HEK293 (cell line): Measurements from ENCODE around the gene KCNE4.

Experiments used
- CTCF ChIA-PET: fragments of 350-600 bp; formaldehyde crosslinking; extraction: SDS; loops from one replicate; lab custom pipeline; 2021; ENCODE audit warnings: antibody characterized with exemption; lab: Yijun Ruan, JAX
- POLR2A ChIA-PET: fragments of 300-600 bp; formaldehyde crosslinking; extraction: SDS; loops from one replicate; lab custom pipeline; 2020; ENCODE audit warnings: antibody characterized with exemption, inconsistent platforms; lab: Yijun Ruan, JAX
- H3K27ac ChIP-seq: fragments of 200-500 bp; sonication (Bioruptor generic); 2 replicates; pipeline ENCODE4 v1.5.1; 2014; ENCODE audit warnings: low read depth, low read length, control low read depth, inconsistent platforms; ENCODE audit errors: extremely low read depth
- H3K36me3 ChIP-seq, 2 experiments: fragments of 200-500 bp in 1 of 2; sonication (Bioruptor generic) in 1 of 2; 1 replicate in 1 of 2; 2 replicates in 1 of 2; pipeline ENCODE4 v1.5.1; 2014 to 2017; ENCODE audit warnings: inconsistent platforms in 2 of 2, low read length in 2 of 2; ENCODE audit not compliant: control insufficient read depth in 2 of 2, insufficient read depth in 1 of 2
- H3K4me1 ChIP-seq: fragments of 200-500 bp; sonication (Bioruptor generic); 2 replicates; pipeline ENCODE4 v1.5.1; 2014; ENCODE audit warnings: mild to moderate bottlenecking, low read length, inconsistent platforms; ENCODE audit not compliant: control insufficient read depth, insufficient read depth
- H3K4me3 ChIP-seq: 2 replicates; pipeline ENCODE4 v1.5.1; 2011; ENCODE audit warnings: low read depth, mild to moderate bottlenecking, control low read depth, low read length, moderate library complexity
- H3K9me3 ChIP-seq: fragments of 200-500 bp; sonication (Bioruptor generic); 2 replicates; pipeline ENCODE4 v1.5.1; 2014; ENCODE audit warnings: low read depth, low read length, inconsistent platforms; ENCODE audit not compliant: control insufficient read depth, insufficient read depth
- AEBP2 ChIP-seq: fragments of 450-650 bp; formaldehyde crosslinking; IDR thresholded peaks from 2 replicates; pipeline ENCODE4 v1.5.1; 2016; ENCODE audit warnings: missing biosample characterization, missing genetic modification characterization, borderline replicate concordance
- FEZF1 ChIP-seq: fragments of 450-650 bp; formaldehyde crosslinking; IDR thresholded peaks from 2 replicates; pipeline ENCODE4 v1.5.1; 2016; ENCODE audit warnings: missing biosample characterization, missing genetic modification characterization
- GLIS1 ChIP-seq: fragments of 450-650 bp; formaldehyde crosslinking; IDR thresholded peaks from 2 replicates; pipeline ENCODE4 v1.5.1; 2016; ENCODE audit warnings: missing biosample characterization, missing genetic modification characterization
- PRDM2 ChIP-seq: fragments of 450-650 bp; formaldehyde crosslinking; IDR thresholded peaks from 2 replicates; pipeline ENCODE4 v1.5.1; 2016; ENCODE audit warnings: missing biosample characterization, missing genetic modification characterization, borderline replicate concordance
- ZBTB11 ChIP-seq: fragments of 450-650 bp; formaldehyde crosslinking; conservative IDR thresholded peaks from 2 replicates; pipeline ENCODE4 v1.5.1; 2016; ENCODE audit warnings: low read depth, missing biosample characterization, missing genetic modification characterization
- ZEB2 ChIP-seq: fragments of 450-650 bp; formaldehyde crosslinking; IDR thresholded peaks from 2 replicates; pipeline ENCODE4 v1.5.1; 2016; ENCODE audit warnings: missing biosample characterization, missing genetic modification characterization
- ZNF133 ChIP-seq: fragments of 450-650 bp; formaldehyde crosslinking; IDR thresholded peaks from 2 replicates; pipeline ENCODE4 v1.5.1; 2016; ENCODE audit warnings: missing biosample characterization, missing genetic modification characterization
- ZNF148 ChIP-seq: fragments of 450-650 bp; formaldehyde crosslinking; IDR thresholded peaks from 2 replicates; pipeline ENCODE4 v1.5.0; 2017; ENCODE audit warnings: missing biosample characterization, missing genetic modification characterization, borderline replicate concordance
- ZNF2 ChIP-seq: fragments of 450-650 bp; formaldehyde crosslinking; IDR thresholded peaks from 2 replicates; pipeline ENCODE4 v1.5.1; 2016; ENCODE audit warnings: missing biosample characterization, missing genetic modification characterization
- ZNF239 ChIP-seq: fragments of 450-650 bp; formaldehyde crosslinking; IDR thresholded peaks from 2 replicates; pipeline ENCODE4 v1.5.1; 2016; ENCODE audit warnings: missing biosample characterization, missing genetic modification characterization
- ZNF266 ChIP-seq: fragments of 450-650 bp; formaldehyde crosslinking; IDR thresholded peaks from 2 replicates; pipeline ENCODE4 v1.5.1; 2016; ENCODE audit warnings: missing biosample characterization, missing genetic modification characterization, low read depth
- ZNF280D ChIP-seq: fragments of 450-650 bp; formaldehyde crosslinking; IDR thresholded peaks from 2 replicates; pipeline ENCODE4 v1.5.1; 2016; ENCODE audit warnings: missing biosample characterization, missing genetic modification characterization
- ZNF404 ChIP-seq: fragments of 450-650 bp; formaldehyde crosslinking; IDR thresholded peaks from 2 replicates; pipeline ENCODE4 v1.5.1; 2017; ENCODE audit warnings: missing biosample characterization, missing genetic modification characterization
- ZNF423 ChIP-seq: fragments of 450-650 bp; formaldehyde crosslinking; IDR thresholded peaks from 2 replicates; pipeline ENCODE4 v1.5.1; 2016; ENCODE audit warnings: missing biosample characterization, missing genetic modification characterization
- ZNF549 ChIP-seq: fragments of 450-650 bp; IDR thresholded peaks from 2 replicates; pipeline ENCODE4 v1.5.1; 2018; ENCODE audit warnings: missing biosample characterization, missing genetic modification characterization, mild to moderate bottlenecking, inconsistent platforms, moderate library complexity
- ZNF585B ChIP-seq: fragments of 450-650 bp; formaldehyde crosslinking; IDR thresholded peaks from 2 replicates; pipeline ENCODE4 v1.5.1; 2016; ENCODE audit warnings: missing biosample characterization, missing genetic modification characterization
- ZNF777 ChIP-seq: fragments of 450-650 bp; formaldehyde crosslinking; IDR thresholded peaks from 2 replicates; pipeline ENCODE4 v1.5.1; 2017; ENCODE audit warnings: missing biosample characterization, missing genetic modification characterization, borderline replicate concordance
- ZNF837 ChIP-seq: fragments of 450-650 bp; formaldehyde crosslinking; IDR thresholded peaks from 2 replicates; pipeline ENCODE4 v1.5.1; 2016; ENCODE audit warnings: missing biosample characterization, missing genetic modification characterization

KCNE4 gene

GRCh38 chr2:223051693-223052289, at the start of gene KCNE4:
Gene KCNE4 (plus strand): TSS chr2:223052190. CDS start chr2:223052831, 641 bp downstream.
- POLR2A ChIA-PET: no interaction called here
- CTCF ChIA-PET: interaction anchor here (0.5 kb wide), 1 partner anchor 50 kb away, joined by 3 read pairs; no protein-coding TSS in a partner anchor
- H3K36me3 ChIP-seq: no peaks in the 10 kb centered on the region
- TF ChIP-seq AEBP2 (tag by site-specific recombination): no peak
- TF ChIP-seq PRDM2: no peak
- no peak for TF ChIP-seq ZBTB11
- no peak for TF ChIP-seq GLIS1 (tag by site-specific recombination)
- TF ChIP-seq ZNF239 (tag by site-specific recombination): no peak
- TF ChIP-seq ZNF2 (tag by site-specific recombination): no peak
- TF ChIP-seq ZNF148 (tag by site-specific recombination): no peak
- no peak within 1 kb of the TSS for H3K4me3 ChIP-seq
- H3K27ac ChIP-seq: no peak within 1 kb of the TSS
- peaks cover 14% of the 10 kb centered on the region for H3K4me1 ChIP-seq
- no peaks in the 10 kb centered on the region for H3K9me3 ChIP-seq

- ChIA-PET CTCF (no interaction called here), POLR2A (no interaction called here)
- no peaks in the 10 kb centered on the region for H3K36me3 ChIP-seq
- no peaks in the 10 kb centered on the region for H3K4me1 ChIP-seq
- no peak overlapping the region for H3K27ac ChIP-seq
- no peak overlapping the region for H3K4me3 ChIP-seq
- H3K9me3 ChIP-seq: no peaks in the 10 kb centered on the region
- TF ChIP-seq ZNF423 (tag by site-specific recombination): no peak
- no peak for TF ChIP-seq ZNF280D (tag by site-specific recombination)
- TF ChIP-seq ZNF266 (tag by site-specific recombination): no peak
- no peak for TF ChIP-seq ZNF837
- no peak for TF ChIP-seq ZNF133 (tag by site-specific recombination)
- no peak for TF ChIP-seq ZNF549 (tag by site-specific recombination)
- TF ChIP-seq ZNF585B (tag by site-specific recombination): no peak
- no peak for TF ChIP-seq ZNF404 (tag by site-specific recombination)
- no peak for TF ChIP-seq ZNF777
- TF ChIP-seq ZEB2 (tag by site-specific recombination): no peak
- no peak for TF ChIP-seq FEZF1 (tag by site-specific recombination)
These were observed 48.8 kb upstream of the KCNE4 start for GRCh38 chr2:223003191-223003590.
